Natural killer cell (primary cell): Measurements from ENCODE around the gene CAGE1. TPM values are rescaled to one million over a fixed set of nuclear protein-coding genes. Genes with fewer than 3 reads are reported as not detected.

Experiments
- ATAC-seq, 3 donors: fragments of 150-1000 bp in 2 of 3; fragments of 200-7000 bp in 1 of 3; cut with Tn5 transposase; 1 replicate in 1 of 3; 2 replicates in 2 of 3; pipeline ENCODE4 v1.10.0; 2021; ENCODE audit warnings: mild to moderate bottlenecking in 2 of 3, moderate library complexity in 2 of 3
- DNase-seq, 2 donors: peaks; one replicate each; pipeline versions ENCODE4 v3.0.0 to v3.0.0-alpha.2; 2013 to 2021; ENCODE audit warnings: mixed read lengths in 1 of 2
- H3K27ac ChIP-seq: one replicate; pipeline ENCODE4 v1.5.1; 2013; ENCODE audit warnings: mild to moderate bottlenecking, low read length
- H3K27me3 ChIP-seq: one replicate; pipeline ENCODE4 v1.6.1; 2013; ENCODE audit warnings: low read length; ENCODE audit not compliant: control insufficient read depth, insufficient read depth
- H3K36me3 ChIP-seq: one replicate; pipeline ENCODE4 v1.6.1; 2013; ENCODE audit warnings: low read length; ENCODE audit not compliant: control insufficient read depth, insufficient read depth
- H3K4me1 ChIP-seq: one replicate; pipeline ENCODE4 v1.6.1; 2013; ENCODE audit warnings: low read length; ENCODE audit not compliant: control insufficient read depth, insufficient read depth
- H3K4me3 ChIP-seq: one replicate; pipeline ENCODE4 v1.5.1; 2013; ENCODE audit warnings: low read length
- H3K9me3 ChIP-seq: one replicate; pipeline ENCODE4 v1.6.1; 2013; ENCODE audit warnings: low read length; ENCODE audit not compliant: control insufficient read depth, insufficient read depth
- H3K27ac Mint-ChIP-seq, 2 donors: one replicate each; pipeline ENCODE4 v1.8.0; 2022; ENCODE audit warnings: mild to moderate bottlenecking in 2 of 2, mixed read lengths in 2 of 2, moderate library complexity in 1 of 2
- H3K27me3 Mint-ChIP-seq, 2 donors: one replicate each; pipeline ENCODE4 v1.8.0; 2022; ENCODE audit warnings: low read depth in 2 of 2, mixed read lengths in 2 of 2
- H3K36me3 Mint-ChIP-seq: one replicate; pipeline ENCODE4 v1.8.0; 2022; ENCODE audit warnings: mixed read lengths
- H3K4me1 Mint-ChIP-seq, 2 donors: one replicate each; pipeline ENCODE4 v1.8.0; 2022; ENCODE audit warnings: mixed read lengths in 2 of 2
- H3K4me3 Mint-ChIP-seq: one replicate; pipeline ENCODE4 v1.8.0; 2022; ENCODE audit warnings: mild to moderate bottlenecking, moderate library complexity, mixed read lengths
- H3K9me3 Mint-ChIP-seq, 2 donors: one replicate each; pipeline ENCODE4 v1.8.0; 2022; ENCODE audit warnings: mixed read lengths in 2 of 2
- CTCF ChIP-seq: fragments of 200-600 bp; IDR thresholded peaks from one replicate; pipeline ENCODE4 v1.8.0; 2022; ENCODE audit warnings: antibody characterized with exemption
- WGBS: methylation state at CpG from one replicate; pipeline ENCODE4 v1.1.7; 2013; ENCODE audit warnings: missing lambda C conversion rate; ENCODE audit not compliant: insufficient coverage; 5-methylcytosine and 5-hydroxymethylcytosine counted together
- intact Hi-C: fragments of 100-400 bp; cut with micrococcal nuclease; formaldehyde crosslinking; loops from one replicate; pipeline ENCODE4 v1.14.2; 2022
- total RNA-seq, 4 donors: library from RNA; stranded (reverse); fragments of 120-200 nt in 1 of 4; gene quantifications; one replicate each; pipeline versions ENCODE4 v1.2.3 to v1.2.4, GENCODE V29; 2013 to 2022

Gene CAGE1
- total RNA-seq, 3 donors from 2014 or later (not counting 1 experiment from before 2014, with no cell fraction given): 0.70 to 1.3 (median 1.1) TPM

GRCh38 chr6:7314414-7314813 is 75.1 kb downstream of the CAGE1 start:
- peak in 1 of 2 donors; percentile 7 for DNase-seq
- 85% methylated on average over 7 of the region's 7 CpGs for WGBS

GRCh38 chr6:7313505-7314165 is 75.9 kb downstream of the CAGE1 start:
- 83% methylated on average over 15 of the region's 15 CpGs for WGBS
- intact Hi-C loops: loop anchor here (1.0 to 2.0 kb wide), 2 partner anchors 77 to 751 kb away; partner anchors contain the start of gene BLOC1S5
- H3K4me3 ChIP-seq: peak overlapping the region; percentile 95
- peak overlapping the region; percentile 90 to 94 for H3K27ac Mint-ChIP-seq
- H3K4me3 Mint-ChIP-seq: peak overlapping the region; percentile 98
- H3K36me3 Mint-ChIP-seq: no peaks in the 10 kb centered on the region
- TF ChIP-seq CTCF: no peak
- H3K27me3 Mint-ChIP-seq: no peaks in the 10 kb centered on the region
- peaks cover 28 to 31% of the 10 kb centered on the region in 2 donors for H3K4me1 Mint-ChIP-seq
- no peaks in the 10 kb centered on the region for H3K9me3 ChIP-seq
- DNase-seq: no peak
- ATAC-seq: no peak
- H3K27ac ChIP-seq: peak overlapping the region; percentile 82
- H3K4me1 ChIP-seq: peaks cover 19% of the 10 kb centered on the region
- no peaks in the 10 kb centered on the region for H3K27me3 ChIP-seq
- peaks cover 10% of the 10 kb centered on the region for H3K36me3 ChIP-seq
- H3K9me3 Mint-ChIP-seq: no peaks in the 10 kb centered on the region

More at GRCh38 chr6:7314414-7314813, 75.1 kb downstream of the CAGE1 start:
- H3K27me3 Mint-ChIP-seq: no peaks in the 10 kb centered on the region
- Histone ChIP-seq H3K9me3 (no peaks in the 10 kb centered on the region), H3K4me3 (no peak overlapping the region), H3K4me1 (peaks cover 16% of the 10 kb centered on the region), H3K27ac (peak overlapping the region; percentile 82), H3K36me3 (peaks cover 2% of the 10 kb centered on the region), H3K27me3 (no peaks in the 10 kb centered on the region)
- no peak for TF ChIP-seq CTCF
- peaks cover 21 to 29% of the 10 kb centered on the region in 2 donors for H3K4me1 Mint-ChIP-seq
- H3K9me3 Mint-ChIP-seq: no peaks in the 10 kb centered on the region
- ATAC-seq: no peak
- intact Hi-C loops: no loop called here
- H3K4me3 Mint-ChIP-seq: peak overlapping the region; percentile 37
- no peaks in the 10 kb centered on the region for H3K36me3 Mint-ChIP-seq
- H3K27ac Mint-ChIP-seq: peak overlapping the region; percentile 90 to 94

- H3K27ac ChIP-seq: peak within 1 kb of the TSS; percentile 87
- no peaks in the 10 kb centered on the region for H3K9me3 ChIP-seq
- Mint-ChIP-seq H3K36me3 (no peaks in the 10 kb centered on the region), H3K9me3 (no peaks in the 10 kb centered on the region), H3K4me1 (peaks cover 36 to 39% of the 10 kb centered on the region in 2 donors), H3K27me3 (no peaks in the 10 kb centered on the region), H3K4me3 (peak within 1 kb of the TSS; percentile 98), H3K27ac (peak within 1 kb of the TSS; percentile 90 to 94)
- intact Hi-C loops: loop anchor here (1.0 to 2.0 kb wide), 2 partner anchors 77 to 752 kb away; partner anchors contain the start of gene BLOC1S5
- no peak for TF ChIP-seq CTCF
- H3K4me1 ChIP-seq: peaks cover 19% of the 10 kb centered on the region
- peak within 1 kb of the TSS; percentile 95 for H3K4me3 ChIP-seq
- DNase-seq (peak; percentile 94 to 95), ATAC-seq (peak; percentile 96 to 100 (median 98))
- peaks cover 17% of the 10 kb centered on the region for H3K36me3 ChIP-seq
- no peaks in the 10 kb centered on the region for H3K27me3 ChIP-seq
- WGBS: under 1% methylated on average over 83 of the region's 83 CpGs
These were observed 76.7 kb downstream of the CAGE1 start, which contains the start of gene SSR1 for GRCh38 chr6:7312616-7313504. SSR1 (minus strand) TSS chr6:7313199; CDS start chr6:7313120, 79 bp downstream.
